HEK293T (cell line): ENCODE data around the gene TRIM2.
A peak's percentile ranks its signal among the peaks of the same experiment; 100 is the strongest.

Experiments used
- CTCF ChIA-PET: fragments of 350-600 bp; formaldehyde crosslinking; extraction: SDS; loops from one replicate; lab custom pipeline; 2021; ENCODE audit warnings: antibody characterized with exemption, inconsistent platforms; lab: Yijun Ruan, JAX
- POLR2A ChIA-PET: fragments of 350-600 bp; formaldehyde crosslinking; extraction: SDS; loops from one replicate; lab custom pipeline; 2020; ENCODE audit warnings: antibody characterized with exemption, inconsistent platforms; lab: Yijun Ruan, JAX
- DNase-seq: peaks from one replicate; pipeline ENCODE4 v3.0.0; 2012; ENCODE audit warnings: mixed read lengths; ENCODE audit errors: extremely low spot score
- ARNT ChIP-seq: fragments of 450-650 bp; IDR thresholded peaks from 2 replicates; pipeline ENCODE4 v1.6.1; 2017; ENCODE audit warnings: mild to moderate bottlenecking
- BHLHE40 ChIP-seq: fragments of 450-650 bp; IDR thresholded peaks from 2 replicates; pipeline ENCODE4 v1.6.1; 2016; ENCODE audit warnings: mild to moderate bottlenecking, moderate library complexity, borderline replicate concordance
- CTBP1 ChIP-seq: fragments of 450-650 bp; IDR thresholded peaks from 2 replicates; pipeline ENCODE4 v1.6.1; 2016; ENCODE audit warnings: borderline replicate concordance
- ELF4 ChIP-seq: fragments of 450-650 bp; IDR thresholded peaks from 2 replicates; pipeline ENCODE4 v1.6.1; 2017; ENCODE audit warnings: antibody characterized with exemption
- FOXA1 ChIP-seq: fragments of 450-650 bp; IDR thresholded peaks from 2 replicates; pipeline ENCODE4 v1.6.1; 2016; ENCODE audit warnings: mild to moderate bottlenecking
- FOXK2 ChIP-seq: fragments of 450-650 bp; IDR thresholded peaks from 2 replicates; pipeline ENCODE4 v1.6.1; 2016; ENCODE audit warnings: mild to moderate bottlenecking
- FOXM1 ChIP-seq: fragments of 450-650 bp; IDR thresholded peaks from 2 replicates; pipeline ENCODE4 v1.6.1; 2017; ENCODE audit warnings: mild to moderate bottlenecking, borderline replicate concordance
- HDGF ChIP-seq: fragments of 450-650 bp; IDR thresholded peaks from 2 replicates; pipeline ENCODE4 v1.6.1; 2017; ENCODE audit warnings: antibody characterized with exemption, borderline replicate concordance
- L3MBTL2 ChIP-seq: fragments of 450-650 bp; conservative IDR thresholded peaks from 2 replicates; pipeline ENCODE4 v1.6.1; 2016; ENCODE audit warnings: mild to moderate bottlenecking
- LEF1 ChIP-seq: fragments of 450-650 bp; IDR thresholded peaks from 2 replicates; pipeline ENCODE4 v1.6.1; 2017; ENCODE audit warnings: mild to moderate bottlenecking, borderline replicate concordance
- NFRKB ChIP-seq: fragments of 450-650 bp; IDR thresholded peaks from 2 replicates; pipeline ENCODE4 v1.6.1; 2016; ENCODE audit warnings: mild to moderate bottlenecking, moderate library complexity
- PKNOX1 ChIP-seq: fragments of 450-650 bp; IDR thresholded peaks from 2 replicates; pipeline ENCODE4 v1.6.1; 2016
- SP1 ChIP-seq: fragments of 450-650 bp; IDR thresholded peaks from 2 replicates; pipeline ENCODE4 v1.6.1; 2017
- SUZ12 ChIP-seq: fragments of 450-650 bp; IDR thresholded peaks from 2 replicates; pipeline ENCODE4 v1.6.1; 2016; ENCODE audit warnings: mild to moderate bottlenecking
- TARDBP ChIP-seq: fragments of 450-650 bp; IDR thresholded peaks from 2 replicates; pipeline ENCODE4 v1.6.1; 2016
- ZNF384 ChIP-seq: fragments of 450-650 bp; IDR thresholded peaks from 2 replicates; pipeline ENCODE4 v1.6.1; 2016

Gene TRIM2

DNA sequence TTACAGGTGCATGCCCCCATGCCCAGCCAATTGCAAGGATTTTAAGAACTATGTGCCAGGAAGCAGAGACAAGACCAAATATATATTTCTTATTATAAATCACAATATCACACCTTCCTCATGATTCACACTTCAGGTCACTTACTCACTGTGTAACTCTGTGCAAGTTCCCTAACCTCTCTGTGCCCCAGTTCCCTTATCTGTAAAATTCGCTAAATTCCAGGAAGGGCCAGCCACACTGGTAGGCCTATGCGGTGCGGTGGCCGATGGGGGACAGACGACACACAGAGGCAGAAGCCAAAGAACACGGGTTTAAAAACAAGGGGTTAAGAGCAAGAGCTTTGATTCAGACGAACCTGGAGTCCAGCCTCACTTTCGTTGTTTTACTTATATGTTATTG lies 2.8 kb downstream of the TRIM2 start:
- TF ChIP-seq NFRKB, result no peak
- no peak for TF ChIP-seq ZNF384
- TF ChIP-seq FOXM1, result no peak
- no peak for TF ChIP-seq HDGF
- TF ChIP-seq TARDBP, result no peak
- TF ChIP-seq ARNT, result no peak
- TF ChIP-seq FOXK2, result no peak
- TF ChIP-seq SUZ12, result no peak
- no peak for TF ChIP-seq PKNOX1
- no peak for TF ChIP-seq LEF1
- TF ChIP-seq L3MBTL2, result no peak
- no peak for TF ChIP-seq ELF4
- TF ChIP-seq SP1, result no peak
- TF ChIP-seq BHLHE40, result no peak
- TF ChIP-seq CTBP1, result no peak
- no peak for TF ChIP-seq FOXA1
- CTCF ChIA-PET, result interaction anchor here (0.7 to 4.1 kb wide), 6 partner anchors 9 to 436 kb away, joined by 3 to 17 read pairs (median 4); no protein-coding TSS in a partner anchor
- POLR2A ChIA-PET, result interaction anchor here (0.6 to 1.1 kb wide), 3 partner anchors 15 to 54 kb away, joined by 3 to 5 read pairs (median 3); no protein-coding TSS in a partner anchor
- DNase-seq, result no peak

GRCh38 chr4:153207567-153207966 lies 3.3 kb downstream of the TRIM2 start:
- peak; percentile 34 for DNase-seq
- ChIA-PET CTCF (interaction anchor here (0.7 to 4.1 kb wide), 8 partner anchors 8 to 436 kb away, joined by 3 to 17 read pairs (median 4); no protein-coding TSS in a partner anchor), POLR2A (interaction anchor here (0.6 to 1.1 kb wide), 3 partner anchors 14 to 55 kb away, joined by 3 to 5 read pairs (median 3); no protein-coding TSS in a partner anchor)
- no peak for TF ChIP-seq LEF1
- TF ChIP-seq FOXA1, result no peak
- no peak for TF ChIP-seq NFRKB
- TF ChIP-seq SP1, result no peak
- TF ChIP-seq FOXK2, result no peak
- TF ChIP-seq CTBP1, result no peak
- no peak for TF ChIP-seq ARNT

- TF ChIP-seq NFRKB (no peak), FOXA1 (no peak)
- POLR2A ChIA-PET, result interaction anchor here (1.6 to 1.8 kb wide), 2 partner anchors 10 to 14 kb away, joined by 3 to 4 read pairs; no protein-coding TSS in a partner anchor
- DNase-seq, result no peak
- CTCF ChIA-PET, result no interaction called here
Observed at GRCh38 chr4:153209410-153209809, 5.2 kb downstream of the TRIM2 start.

GRCh38 chr4:153210727-153211126 lies 6.5 kb downstream of the TRIM2 start:
- ChIA-PET CTCF (interaction anchor here (0.9 kb wide), 1 partner anchor 16 kb away, joined by 3 read pairs; no protein-coding TSS in a partner anchor), POLR2A (interaction anchor here (1.6 to 1.8 kb wide), 2 partner anchors 8 to 12 kb away, joined by 3 to 4 read pairs; no protein-coding TSS in a partner anchor)
- DNase-seq, result no peak
- TF ChIP-seq ZNF384 (no peak), ELF4 (no peak), PKNOX1 (no peak), ARNT (no peak), NFRKB (no peak), BHLHE40 (no peak), HDGF (no peak), SUZ12 (no peak), FOXK2 (no peak), TARDBP (no peak), CTBP1 (no peak)

DNA sequence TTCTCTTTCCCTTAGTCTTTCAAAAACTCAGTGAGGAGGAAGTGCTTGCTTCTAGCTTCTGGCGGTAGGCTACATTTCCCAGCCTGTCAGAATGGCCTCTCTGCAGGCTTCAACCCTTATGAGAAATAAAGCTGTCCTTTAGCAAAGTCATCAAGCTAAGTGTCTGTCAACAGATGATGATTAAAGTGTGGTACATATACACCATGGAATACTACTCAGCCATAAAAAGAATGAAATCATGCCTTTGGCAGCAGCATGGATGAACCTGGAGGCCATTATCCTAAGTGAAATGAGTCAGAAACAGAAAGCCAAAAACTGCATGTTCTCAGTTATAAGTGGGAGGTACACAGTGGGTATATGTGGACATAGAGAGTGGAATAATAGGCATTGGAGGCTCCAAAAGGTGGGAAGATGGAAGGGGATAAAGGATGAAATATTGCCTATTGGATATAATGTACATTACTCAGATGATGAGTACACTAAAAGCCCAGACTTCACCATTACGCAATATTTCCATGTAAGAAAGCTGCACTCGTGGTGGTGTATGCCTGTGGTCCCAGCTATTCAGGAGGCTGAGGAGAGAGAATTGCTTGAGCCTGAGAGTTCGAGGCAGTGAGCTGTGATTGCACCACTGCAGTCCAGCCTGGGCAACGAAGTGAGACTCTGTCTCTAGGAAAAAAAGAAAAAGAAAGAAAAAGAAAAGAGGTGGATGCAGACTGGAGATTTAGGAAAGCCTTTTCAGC lies 7.9 kb downstream of the TRIM2 start:
- POLR2A ChIA-PET, result interaction anchor here (0.7 to 1.5 kb wide), 2 partner anchors 7 to 11 kb away, joined by 4 read pairs; no protein-coding TSS in a partner anchor
- no peak for DNase-seq
- TF ChIP-seq FOXA1, result no peak
- TF ChIP-seq PKNOX1, result peak; percentile 90
- no peak for TF ChIP-seq FOXK2
- TF ChIP-seq CTBP1, result peak; percentile 59; the same call in 1 of the 2 replicates
- CTCF ChIA-PET, result no interaction called here

- DNase-seq, result no peak
- POLR2A ChIA-PET, result interaction anchor here (0.7 to 1.5 kb wide), 2 partner anchors 8 to 11 kb away, joined by 4 read pairs; no protein-coding TSS in a partner anchor
- CTCF ChIA-PET, result no interaction called here
- TF ChIP-seq FOXA1, result no peak
- no peak for TF ChIP-seq FOXK2
- no peak for TF ChIP-seq SP1
- no peak for TF ChIP-seq ELF4
- no peak for TF ChIP-seq HDGF
- TF ChIP-seq ZNF384, result no peak
- TF ChIP-seq SUZ12, result no peak
- TF ChIP-seq CTBP1, result no peak
- no peak for TF ChIP-seq FOXM1
- no peak for TF ChIP-seq BHLHE40
- TF ChIP-seq PKNOX1, result no peak
- TF ChIP-seq LEF1, result no peak
- TF ChIP-seq TARDBP, result no peak
- no peak for TF ChIP-seq NFRKB
- no peak for TF ChIP-seq L3MBTL2
- no peak for TF ChIP-seq ARNT
Observed at GRCh38 chr4:153212736-153213135, 8.5 kb downstream of the TRIM2 start.
